Panc1 (cell line): Measurements from ENCODE around the gene DLGAP1. TPM values are rescaled to one million over a fixed set of nuclear protein-coding genes. Genes with fewer than 3 reads are reported as not detected.

Experiments used
- ATAC-seq: fragments of 200-7000 bp; cut with Tn5 transposase; 2 replicates; pipeline ENCODE4 v1.9.1; 2020; ENCODE audit warnings: mild to moderate bottlenecking, moderate library complexity
- BruUV-seq: library from RNA; stranded (reverse); fragments of 400-500 nt; replicated peaks from 2 replicates; lab custom pipeline; 2021; lab: Mats Ljungman, UMichigan
- CTCF ChIA-PET: fragments of 300-600 bp; sonication (Branson Sonifier 250); formaldehyde crosslinking; loops from one replicate; lab custom pipeline; 2022; ENCODE audit warnings: antibody characterized with exemption; lab: Charles Lee
- POLR2A ChIA-PET: fragments of 300-600 bp; sonication (Branson Sonifier 250); formaldehyde crosslinking; loops from one replicate; lab custom pipeline; 2022; ENCODE audit warnings: antibody characterized with exemption; lab: Charles Lee
- DNase-seq: peaks from one replicate; pipeline ENCODE4 v3.0.0-alpha.2; 2010; ENCODE audit warnings: low read depth, low spot score
- H3K27ac ChIP-seq: 2 replicates; pipeline ENCODE4 v1.5.1; 2011; ENCODE audit warnings: mild to moderate bottlenecking, low read length, inconsistent platforms
- H3K27me3 ChIP-seq: fragments of 200-500 bp; sonication (Bioruptor generic); 2 replicates; pipeline ENCODE4 v1.6.0; 2014; ENCODE audit warnings: low read length, inconsistent platforms; ENCODE audit not compliant: control insufficient read depth, insufficient read depth
- H3K36me3 ChIP-seq: fragments of 200-500 bp; sonication (Bioruptor generic); 2 replicates; pipeline ENCODE4 v1.5.1; 2014; ENCODE audit warnings: inconsistent platforms, mild to moderate bottlenecking, low read length, moderate library complexity; ENCODE audit not compliant: control insufficient read depth, insufficient read depth
- H3K4me1 ChIP-seq: 2 replicates; pipeline ENCODE4 v1.5.1; 2011; ENCODE audit warnings: inconsistent platforms, mild to moderate bottlenecking, low read length, moderate library complexity; ENCODE audit not compliant: control insufficient read depth, insufficient read depth
- H3K4me3 ChIP-seq, 2 experiments: 2 replicates each; pipeline ENCODE4 v1.5.1; 2011 to 2012; ENCODE audit warnings: low read depth in 2 of 2, low read length in 2 of 2, mild to moderate bottlenecking in 2 of 2, inconsistent platforms in 1 of 2, moderate library complexity in 1 of 2
- H3K9me3 ChIP-seq: fragments of 200-500 bp; sonication (Bioruptor generic); 2 replicates; pipeline ENCODE4 v1.5.1; 2014; ENCODE audit warnings: low read depth, mild to moderate bottlenecking, inconsistent platforms, low read length, moderate library complexity; ENCODE audit not compliant: control insufficient read depth, insufficient read depth
- POLR2AphosphoS5 ChIP-seq: IDR thresholded peaks from 2 replicates; pipeline ENCODE4 v1.6.1; 2012; ENCODE audit warnings: mild to moderate bottlenecking, low read depth, low read length, moderate library complexity
- SIN3A ChIP-seq: IDR thresholded peaks from 2 replicates; pipeline ENCODE4 v1.6.1; 2012; ENCODE audit warnings: low read depth, mild to moderate bottlenecking, low read length, moderate library complexity, borderline replicate concordance; ENCODE audit not compliant: insufficient read depth
- TCF7L2 ChIP-seq: IDR thresholded peaks from 2 replicates; pipeline ENCODE4 v1.6.1; 2011; ENCODE audit warnings: mild to moderate bottlenecking, low read depth, low read length, inconsistent platforms
- in situ Hi-C: cut with HindIII; loops from 2 replicates; pipeline ENCODE4 v1.10.0; 2016; ENCODE audit warnings: low sequenced_read_pairs, low pct_unique_long_range_greater_than_20kb
- intact Hi-C: fragments of 100-400 bp; cut with micrococcal nuclease; formaldehyde crosslinking; loops from one replicate; pipeline ENCODE4 v1.10.0; 2022; ENCODE audit not compliant: unreplicated experiment
- total RNA-seq: library from RNA; stranded (reverse); gene quantifications from one replicate; pipeline ENCODE4 v1.2.1, GENCODE V29; 2021; ENCODE audit not compliant: unreplicated experiment
- TF ChIP-seq, protein P1 (sequence below): fragments of 450-650 bp; IDR thresholded peaks from 2 replicates; pipeline ENCODE4 v1.5.1; 2017; ENCODE audit warnings: mild to moderate bottlenecking
- TF ChIP-seq, protein P2 (sequence below), 2 experiments: IDR thresholded peaks; 2 replicates each; pipeline ENCODE4 v1.6.1; 2011 to 2012; ENCODE audit warnings: low read depth in 2 of 2, control low read depth in 1 of 2, low read length in 1 of 2, mild to moderate bottlenecking in 1 of 2, moderate library complexity in 1 of 2; ENCODE audit not compliant: insufficient read depth in 1 of 2

Gene DLGAP1
- total RNA-seq, 1 experiment from 2014 or later = 1.8 TPM

DNA sequence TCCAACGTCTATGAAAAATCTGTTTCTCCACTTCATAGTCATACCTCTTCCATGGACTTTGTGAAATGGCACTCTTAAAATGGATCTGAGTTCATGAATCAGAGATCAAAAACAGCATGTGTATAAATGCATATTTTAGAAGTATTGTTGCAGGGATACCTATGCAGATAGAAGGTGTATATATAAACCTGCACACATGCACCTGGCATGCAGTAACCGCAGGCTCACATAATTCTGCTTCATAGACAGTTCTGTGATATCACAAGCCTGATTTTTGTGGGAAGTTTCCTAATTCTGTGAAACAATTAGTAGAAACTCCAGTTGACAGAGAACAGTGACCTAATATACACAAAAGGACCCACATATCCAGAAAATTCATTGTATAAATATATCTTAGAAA lies 583.4 kb downstream of the DLGAP1 start:
- DNase-seq = no peak
- CTCF ChIA-PET = no interaction called here
- H3K27me3 ChIP-seq = no peaks in the 10 kb centered on the region; the same call in 1 of the 2 replicates

DNA sequence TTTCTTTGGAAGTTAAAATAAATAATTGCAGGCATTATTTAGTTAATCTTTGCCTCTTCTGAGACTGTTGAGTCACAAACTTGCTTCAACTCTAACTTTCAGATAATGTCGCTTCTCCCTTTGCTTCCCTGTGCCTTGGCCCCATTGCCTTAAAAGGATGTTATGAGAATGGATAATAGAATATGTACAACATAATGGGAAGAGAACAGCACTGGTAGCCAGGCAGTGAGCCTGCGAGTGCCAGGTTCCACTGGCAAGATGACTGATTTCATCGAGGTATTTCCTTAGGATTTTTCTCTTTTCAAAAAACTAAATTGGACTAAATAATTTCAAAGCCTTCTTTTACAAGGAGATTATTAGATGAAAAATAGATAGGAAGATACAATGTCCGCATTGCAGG lies 584.2 kb downstream of the DLGAP1 start:
- in situ Hi-C loops (no loop called here), intact Hi-C loops (loop anchor here (2.0 kb wide), 1 partner anchor 100 kb away; no protein-coding TSS in a partner anchor)
- H3K27ac ChIP-seq = peak overlapping the region; percentile 31; the same call in 1 of the 2 replicates
- H3K4me3 ChIP-seq = no peak overlapping the region
- H3K36me3 ChIP-seq = no peaks in the 10 kb centered on the region
- BruUV-seq = no TSS peak
- POLR2A ChIA-PET = no interaction called here
- CTCF ChIA-PET = no interaction called here
- H3K27me3 ChIP-seq = no peaks in the 10 kb centered on the region; the same call in 1 of the 2 replicates
- ATAC-seq = no peak
- DNase-seq = no peak
- H3K4me1 ChIP-seq = peaks cover 9% of the 10 kb centered on the region
- TF ChIP-seq SIN3A (no peak), POLR2AphosphoS5 (no peak), TCF7L2 (no peak)
- TF ChIP-seq, protein P1, sequence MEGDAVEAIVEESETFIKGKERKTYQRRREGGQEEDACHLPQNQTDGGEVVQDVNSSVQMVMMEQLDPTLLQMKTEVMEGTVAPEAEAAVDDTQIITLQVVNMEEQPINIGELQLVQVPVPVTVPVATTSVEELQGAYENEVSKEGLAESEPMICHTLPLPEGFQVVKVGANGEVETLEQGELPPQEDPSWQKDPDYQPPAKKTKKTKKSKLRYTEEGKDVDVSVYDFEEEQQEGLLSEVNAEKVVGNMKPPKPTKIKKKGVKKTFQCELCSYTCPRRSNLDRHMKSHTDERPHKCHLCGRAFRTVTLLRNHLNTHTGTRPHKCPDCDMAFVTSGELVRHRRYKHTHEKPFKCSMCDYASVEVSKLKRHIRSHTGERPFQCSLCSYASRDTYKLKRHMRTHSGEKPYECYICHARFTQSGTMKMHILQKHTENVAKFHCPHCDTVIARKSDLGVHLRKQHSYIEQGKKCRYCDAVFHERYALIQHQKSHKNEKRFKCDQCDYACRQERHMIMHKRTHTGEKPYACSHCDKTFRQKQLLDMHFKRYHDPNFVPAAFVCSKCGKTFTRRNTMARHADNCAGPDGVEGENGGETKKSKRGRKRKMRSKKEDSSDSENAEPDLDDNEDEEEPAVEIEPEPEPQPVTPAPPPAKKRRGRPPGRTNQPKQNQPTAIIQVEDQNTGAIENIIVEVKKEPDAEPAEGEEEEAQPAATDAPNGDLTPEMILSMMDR = no peak
- TF ChIP-seq, protein P2, sequence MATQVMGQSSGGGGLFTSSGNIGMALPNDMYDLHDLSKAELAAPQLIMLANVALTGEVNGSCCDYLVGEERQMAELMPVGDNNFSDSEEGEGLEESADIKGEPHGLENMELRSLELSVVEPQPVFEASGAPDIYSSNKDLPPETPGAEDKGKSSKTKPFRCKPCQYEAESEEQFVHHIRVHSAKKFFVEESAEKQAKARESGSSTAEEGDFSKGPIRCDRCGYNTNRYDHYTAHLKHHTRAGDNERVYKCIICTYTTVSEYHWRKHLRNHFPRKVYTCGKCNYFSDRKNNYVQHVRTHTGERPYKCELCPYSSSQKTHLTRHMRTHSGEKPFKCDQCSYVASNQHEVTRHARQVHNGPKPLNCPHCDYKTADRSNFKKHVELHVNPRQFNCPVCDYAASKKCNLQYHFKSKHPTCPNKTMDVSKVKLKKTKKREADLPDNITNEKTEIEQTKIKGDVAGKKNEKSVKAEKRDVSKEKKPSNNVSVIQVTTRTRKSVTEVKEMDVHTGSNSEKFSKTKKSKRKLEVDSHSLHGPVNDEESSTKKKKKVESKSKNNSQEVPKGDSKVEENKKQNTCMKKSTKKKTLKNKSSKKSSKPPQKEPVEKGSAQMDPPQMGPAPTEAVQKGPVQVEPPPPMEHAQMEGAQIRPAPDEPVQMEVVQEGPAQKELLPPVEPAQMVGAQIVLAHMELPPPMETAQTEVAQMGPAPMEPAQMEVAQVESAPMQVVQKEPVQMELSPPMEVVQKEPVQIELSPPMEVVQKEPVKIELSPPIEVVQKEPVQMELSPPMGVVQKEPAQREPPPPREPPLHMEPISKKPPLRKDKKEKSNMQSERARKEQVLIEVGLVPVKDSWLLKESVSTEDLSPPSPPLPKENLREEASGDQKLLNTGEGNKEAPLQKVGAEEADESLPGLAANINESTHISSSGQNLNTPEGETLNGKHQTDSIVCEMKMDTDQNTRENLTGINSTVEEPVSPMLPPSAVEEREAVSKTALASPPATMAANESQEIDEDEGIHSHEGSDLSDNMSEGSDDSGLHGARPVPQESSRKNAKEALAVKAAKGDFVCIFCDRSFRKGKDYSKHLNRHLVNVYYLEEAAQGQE (IDR thresholded peaks at IDR 0.05; ENCODE audit: insufficient read depth in 1 of 2, low read depth in 2 of 2, low read length in 1 of 2) = no peak
- H3K9me3 ChIP-seq = no peaks in the 10 kb centered on the region

More for the DNA sequence above, 583.4 kb downstream of the DLGAP1 start:
- TF ChIP-seq, protein P2 (IDR thresholded peaks at IDR 0.05; ENCODE audit: insufficient read depth in 1 of 2, low read depth in 2 of 2, low read length in 1 of 2) = no peak
- TF ChIP-seq SIN3A (no peak), POLR2AphosphoS5 (no peak), TCF7L2 (no peak)
- TF ChIP-seq, protein P1 = no peak
- H3K9me3 ChIP-seq = no peaks in the 10 kb centered on the region
- POLR2A ChIA-PET = no interaction called here
- no peak overlapping the region for H3K4me3 ChIP-seq
- intact Hi-C loops (loop anchor here (2.0 kb wide), 1 partner anchor 101 kb away; no protein-coding TSS in a partner anchor), in situ Hi-C loops (no loop called here)
- no peak for ATAC-seq
- H3K27ac ChIP-seq = peak overlapping the region; percentile 29; the same call in 1 of the 2 replicates
- no peaks in the 10 kb centered on the region for H3K36me3 ChIP-seq
- H3K4me1 ChIP-seq = peaks cover 9% of the 10 kb centered on the region
- BruUV-seq = no TSS peak
